ENCODE measurements around the gene ANKS3.

Gene ANKS3

GRCh38 chr16:4646773-4647643 lies 87.1 kb downstream of the ANKS3 start:
- no peak overlapping the region for H3K27ac ChIP-seq
- TF ChIP-seq ZFX (IDR thresholded peaks at IDR 0.05) = no peak
- TF ChIP-seq, protein P1, sequence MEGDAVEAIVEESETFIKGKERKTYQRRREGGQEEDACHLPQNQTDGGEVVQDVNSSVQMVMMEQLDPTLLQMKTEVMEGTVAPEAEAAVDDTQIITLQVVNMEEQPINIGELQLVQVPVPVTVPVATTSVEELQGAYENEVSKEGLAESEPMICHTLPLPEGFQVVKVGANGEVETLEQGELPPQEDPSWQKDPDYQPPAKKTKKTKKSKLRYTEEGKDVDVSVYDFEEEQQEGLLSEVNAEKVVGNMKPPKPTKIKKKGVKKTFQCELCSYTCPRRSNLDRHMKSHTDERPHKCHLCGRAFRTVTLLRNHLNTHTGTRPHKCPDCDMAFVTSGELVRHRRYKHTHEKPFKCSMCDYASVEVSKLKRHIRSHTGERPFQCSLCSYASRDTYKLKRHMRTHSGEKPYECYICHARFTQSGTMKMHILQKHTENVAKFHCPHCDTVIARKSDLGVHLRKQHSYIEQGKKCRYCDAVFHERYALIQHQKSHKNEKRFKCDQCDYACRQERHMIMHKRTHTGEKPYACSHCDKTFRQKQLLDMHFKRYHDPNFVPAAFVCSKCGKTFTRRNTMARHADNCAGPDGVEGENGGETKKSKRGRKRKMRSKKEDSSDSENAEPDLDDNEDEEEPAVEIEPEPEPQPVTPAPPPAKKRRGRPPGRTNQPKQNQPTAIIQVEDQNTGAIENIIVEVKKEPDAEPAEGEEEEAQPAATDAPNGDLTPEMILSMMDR (conservative IDR thresholded peaks at IDR 0.05) = no peak

Measured in C4-2B (cell line).